ENCODE measurements around the gene SND1. TPM values are rescaled to one million over a fixed set of nuclear protein-coding genes. Genes with fewer than 3 reads are reported as not detected.

Gene SND1
- polyA plus RNA-seq, 3 donors: 46.5 to 97.3 (median 79.8) TPM

- no peak for DNase-seq
- Mint-ChIP-seq H3K27ac (peak overlapping the region in 1 of 7 donors; percentile 43), H3K36me3 (peaks cover 35 to 47% of the 10 kb centered on the region in 2 donors), H3K9me3 (no peaks in the 10 kb centered on the region), H3K4me3 (no peak overlapping the region), H3K27me3 (ENCODE audit: low read depth in 3 of 3) (no peaks in the 10 kb centered on the region), H3K4me1 (peaks cover 31% of the 10 kb centered on the region)
- Histone ChIP-seq H4K20me1 (ENCODE audit: insufficient read depth, low read length) (peaks cover 43% of the 10 kb centered on the region), H3K4me3 (replicated peaks in 1 of 3; ENCODE audit: low read depth in 2 of 3, low read length in 3 of 3) (no peak overlapping the region), H3K27me3 (ENCODE audit: control insufficient read depth in 2 of 2, insufficient read depth in 2 of 2, low read length in 2 of 2) (no peaks in the 10 kb centered on the region), H3K27ac (ENCODE audit: low read depth in 1 of 2, low read length in 2 of 2) (peak overlapping the region in 1 of 2 donors; percentile 0), H3K4me2 (replicated peaks; ENCODE audit: extremely low read depth, low read length, poor library complexity, severe bottlenecking) (no peak overlapping the region), H3K36me3 (replicated peaks in 1 of 2; ENCODE audit: control insufficient read depth in 1 of 2, insufficient read depth in 2 of 2, low read length in 2 of 2) (peaks cover 26 to 79% of the 10 kb centered on the region in 2 donors), H3K9ac (ENCODE audit: insufficient read depth, low read length, poor library complexity, severe bottlenecking) (no peak overlapping the region), H3K79me2 (ENCODE audit: insufficient read depth, low read length) (peaks cover 14% of the 10 kb centered on the region), H2AFZ (ENCODE audit: insufficient read depth, low read depth, low read length, poor library complexity, severe bottlenecking) (no peak overlapping the region), H3K4me1 (ENCODE audit: control insufficient read depth in 1 of 2, insufficient read depth in 2 of 2, low read length in 2 of 2) (peaks cover 12 to 15% of the 10 kb centered on the region in 2 donors), H3K9me3 (replicated peaks in 1 of 2; ENCODE audit: control insufficient read depth in 1 of 2, insufficient read depth in 1 of 2, low read length in 2 of 2) (no peaks in the 10 kb centered on the region)
- intact Hi-C loops (cut with micrococcal nuclease): no loop called here
- TF ChIP-seq CTCF (IDR thresholded peaks at IDR 0.05): no peak
- 91% methylated on average over 4 of the region's 9 CpGs for WGBS (ENCODE audit: insufficient coverage)
These were observed 240.7 kb downstream of the SND1 start for GRCh38 chr7:127892488-127893314.

GRCh38 chr7:127893547-127893946 is 241.6 kb downstream of the SND1 start:
- Mint-ChIP-seq H3K9me3 (no peaks in the 10 kb centered on the region), H3K36me3 (peaks cover 27 to 38% of the 10 kb centered on the region in 2 donors), H3K27me3 (ENCODE audit: low read depth in 3 of 3) (no peaks in the 10 kb centered on the region), H3K4me1 (peaks cover 31% of the 10 kb centered on the region), H3K4me3 (no peak overlapping the region), H3K27ac (peak overlapping the region in 5 of 7 donors; percentile 4 to 63 (median 19))
- Histone ChIP-seq H3K9ac (ENCODE audit: insufficient read depth, low read length, poor library complexity, severe bottlenecking) (no peak overlapping the region), H3K27me3 (ENCODE audit: control insufficient read depth in 2 of 2, insufficient read depth in 2 of 2, low read length in 2 of 2) (no peaks in the 10 kb centered on the region), H3K36me3 (replicated peaks in 1 of 2; ENCODE audit: control insufficient read depth in 1 of 2, insufficient read depth in 2 of 2, low read length in 2 of 2) (peaks cover 18 to 74% of the 10 kb centered on the region in 2 donors), H3K4me1 (ENCODE audit: control insufficient read depth in 1 of 2, insufficient read depth in 2 of 2, low read length in 2 of 2) (peaks cover 12 to 15% of the 10 kb centered on the region in 2 donors), H2AFZ (ENCODE audit: insufficient read depth, low read depth, low read length, poor library complexity, severe bottlenecking) (no peak overlapping the region), H3K4me2 (replicated peaks; ENCODE audit: extremely low read depth, low read length, poor library complexity, severe bottlenecking) (no peak overlapping the region), H3K4me3 (replicated peaks in 1 of 3; ENCODE audit: low read depth in 2 of 3, low read length in 3 of 3) (no peak overlapping the region), H3K27ac (ENCODE audit: low read depth in 1 of 2, low read length in 2 of 2) (no peak overlapping the region), H3K9me3 (replicated peaks in 1 of 2; ENCODE audit: control insufficient read depth in 1 of 2, insufficient read depth in 1 of 2, low read length in 2 of 2) (no peaks in the 10 kb centered on the region), H4K20me1 (ENCODE audit: insufficient read depth, low read length) (peaks cover 51% of the 10 kb centered on the region), H3K79me2 (ENCODE audit: insufficient read depth, low read length) (peaks cover 16% of the 10 kb centered on the region)
- DNase-seq: no peak
- intact Hi-C loops (cut with micrococcal nuclease): no loop called here
- 100% methylated on average over 1 of the region's 1 CpG for WGBS (ENCODE audit: insufficient coverage)
- TF ChIP-seq CTCF (IDR thresholded peaks at IDR 0.05): no peak

All from CD14-positive monocyte (primary cell).